Neural progenitor cell (in vitro differentiated cells): ENCODE results near the gene PTPN5. TPM values are rescaled to one million over a fixed set of nuclear protein-coding genes. Genes with fewer than 3 reads are reported as not detected.

ENCODE experiments used
- DNase-seq: peaks from one replicate; pipeline ENCODE4 v3.0.0-alpha.2; 2016; ENCODE audit warnings: low spot score
- H2AFZ ChIP-seq: fragments of 200-600 bp; sonication (generic); replicated peaks from 2 replicates; pipeline ENCODE4 v1.6.1; 2016; ENCODE audit warnings: antibody characterized with exemption
- H3F3A ChIP-seq: fragments of 200-600 bp; sonication (generic); 2 replicates; pipeline ENCODE4 v1.6.1; 2016; ENCODE audit warnings: antibody characterized with exemption, low read depth
- H3K27ac ChIP-seq: fragments of 200-600 bp; sonication (generic); 2 replicates; pipeline ENCODE4 v1.5.1; 2016; ENCODE audit warnings: mild to moderate bottlenecking
- H3K27me3 ChIP-seq: fragments of 200-600 bp; sonication (generic); 2 replicates; pipeline ENCODE4 v1.6.1; 2016; ENCODE audit warnings: mild to moderate bottlenecking, moderate library complexity
- H3K36me3 ChIP-seq: fragments of 200-600 bp; sonication (generic); 2 replicates; pipeline ENCODE4 v1.5.1; 2016
- H3K4me1 ChIP-seq: fragments of 200-600 bp; sonication (generic); 2 replicates; pipeline ENCODE4 v1.6.1; 2016; ENCODE audit warnings: mixed run types
- H3K4me2 ChIP-seq: fragments of 200-600 bp; sonication (generic); 2 replicates; pipeline ENCODE4 v1.6.1; 2016
- H3K4me3 ChIP-seq: fragments of 200-600 bp; sonication (generic); 2 replicates; pipeline ENCODE4 v1.5.1; 2016
- H3K79me2 ChIP-seq: fragments of 200-600 bp; sonication (generic); 2 replicates; pipeline ENCODE4 v1.6.1; 2016; ENCODE audit warnings: low read depth
- H3K9ac ChIP-seq: fragments of 200-600 bp; sonication (generic); 2 replicates; pipeline ENCODE4 v1.6.1; 2016
- H3K9me3 ChIP-seq: fragments of 200-600 bp; sonication (generic); 2 replicates; pipeline ENCODE4 v1.5.1; 2016; ENCODE audit warnings: low read depth
- H4K20me1 ChIP-seq: fragments of 200-600 bp; sonication (generic); 2 replicates; pipeline ENCODE4 v1.6.1; 2016; ENCODE audit warnings: low read depth
- H3K27ac Mint-ChIP-seq: 3 replicates; pipeline ENCODE4 v1.8.0; 2021; ENCODE audit warnings: mixed read lengths
- H3K27me3 Mint-ChIP-seq: 2 replicates; pipeline ENCODE4 v1.8.0; 2022; ENCODE audit warnings: low read depth, mild to moderate bottlenecking, inconsistent platforms, moderate library complexity, mixed read lengths; ENCODE audit not compliant: insufficient read depth
- H3K36me3 Mint-ChIP-seq: 3 replicates; pipeline ENCODE4 v1.8.0; 2021; ENCODE audit warnings: mixed read lengths
- H3K4me1 Mint-ChIP-seq: 3 replicates; pipeline ENCODE4 v1.8.0; 2021; ENCODE audit warnings: mixed read lengths
- H3K4me3 Mint-ChIP-seq: 3 replicates; pipeline ENCODE4 v1.8.0; 2021; ENCODE audit warnings: mild to moderate bottlenecking, moderate library complexity, mixed read lengths
- H3K9me3 Mint-ChIP-seq: 3 replicates; pipeline ENCODE4 v1.8.0; 2020; ENCODE audit warnings: mixed read lengths
- CTCF ChIP-seq: fragments of 200-600 bp; sonication (generic); IDR thresholded peaks from 2 replicates; pipeline ENCODE4 v1.5.1; 2017; ENCODE audit warnings: antibody characterized with exemption, mild to moderate bottlenecking
- EZH2 ChIP-seq: fragments of 200-600 bp; sonication (generic); IDR thresholded peaks from 2 replicates; pipeline ENCODE4 v1.6.1; 2017; ENCODE audit warnings: antibody characterized with exemption, mild to moderate bottlenecking, moderate library complexity
- EZH2phosphoT487 ChIP-seq: fragments of 200-600 bp; sonication (generic); IDR thresholded peaks from 2 replicates; pipeline ENCODE4 v1.6.1; 2017; ENCODE audit warnings: antibody characterized with exemption
- total RNA-seq: library from RNA; depleted of rRNA; stranded (reverse); fragments of >200 nt; gene quantifications from 2 replicates; pipeline ENCODE4 v1.2.3, GENCODE V29; 2015; ENCODE audit warnings: low replicate concordance

The PTPN5 gene
- total RNA-seq, 1 donor from 2014 or later, result 8.5 TPM

- H3K9me3 Mint-ChIP-seq, result no peaks in the 10 kb centered on the region
- no peaks in the 10 kb centered on the region for H4K20me1 ChIP-seq
- H3K4me1 ChIP-seq, result no peaks in the 10 kb centered on the region
- DNase-seq, result no peak
- H3K27me3 ChIP-seq, result peaks cover 49% of the 10 kb centered on the region
- H3K4me1 Mint-ChIP-seq, result peaks cover 8% of the 10 kb centered on the region
- H3K79me2 ChIP-seq, result no peaks in the 10 kb centered on the region
- no peaks in the 10 kb centered on the region for H3K36me3 Mint-ChIP-seq
- H3K36me3 ChIP-seq, result no peaks in the 10 kb centered on the region
- H3K27me3 Mint-ChIP-seq, result peaks cover 7% of the 10 kb centered on the region
- no peak overlapping the region for H3K4me2 ChIP-seq
- H3K4me3 ChIP-seq, result no peak overlapping the region
- TF ChIP-seq CTCF, result no peak
- TF ChIP-seq EZH2phosphoT487, result no peak
- no peak for TF ChIP-seq EZH2
- H3K27ac ChIP-seq, result no peak overlapping the region
- no peak overlapping the region for H3K9ac ChIP-seq
- H2AFZ ChIP-seq, result no peak overlapping the region
- H3K9me3 ChIP-seq, result no peaks in the 10 kb centered on the region
- H3K4me3 Mint-ChIP-seq, result no peak overlapping the region
- no peaks in the 10 kb centered on the region for H3F3A ChIP-seq
- H3K27ac Mint-ChIP-seq, result no peak overlapping the region
Measured at GRCh38 chr11:18707811-18708340, 83.7 kb downstream of the PTPN5 start.

DNA sequence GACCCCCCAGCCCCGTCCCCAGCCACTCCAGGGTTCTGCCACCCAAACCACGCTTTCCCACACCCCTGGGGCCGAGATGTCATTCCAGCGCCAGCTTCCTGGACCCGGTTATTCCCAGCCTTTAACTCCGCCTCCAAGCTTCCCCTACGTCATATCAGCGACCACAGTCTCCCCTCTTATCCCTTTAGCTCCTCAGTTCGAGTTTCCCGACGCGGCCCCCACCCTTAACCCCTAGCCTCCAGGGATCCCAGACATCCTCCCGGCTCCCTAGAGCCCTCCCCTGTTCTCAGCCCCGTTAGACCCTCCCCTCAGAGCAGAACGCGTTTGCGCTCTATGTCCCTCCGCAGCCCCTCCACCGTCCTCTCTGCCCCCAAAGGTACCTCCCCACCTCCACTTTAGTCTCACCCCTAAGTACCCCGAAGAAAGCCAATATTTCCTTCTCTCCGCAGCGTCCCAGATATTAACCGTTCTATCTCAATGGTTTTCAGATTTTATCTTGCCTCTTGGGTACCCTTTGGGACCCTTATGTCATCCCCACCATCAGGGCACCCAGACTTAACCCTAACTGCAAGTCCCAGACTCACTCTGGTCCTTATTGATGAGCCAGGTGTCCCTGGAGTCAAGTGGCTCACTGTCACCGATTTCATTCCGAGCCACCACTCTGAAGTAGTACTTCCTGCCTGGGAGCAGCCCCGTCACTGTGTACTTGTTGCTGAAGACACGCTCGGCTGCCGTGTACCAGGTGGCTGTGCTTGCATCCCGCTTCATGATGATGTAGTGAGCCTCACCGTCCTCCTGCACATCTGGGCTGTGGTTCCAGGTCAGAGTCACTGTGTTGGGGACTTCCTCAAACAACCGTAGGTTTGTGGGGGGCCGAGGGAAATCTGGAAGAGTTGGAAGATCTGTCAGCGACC lies 85.0 kb downstream of the PTPN5 start:
- no peak for DNase-seq
- H3K27ac Mint-ChIP-seq, result no peak overlapping the region

DNA sequence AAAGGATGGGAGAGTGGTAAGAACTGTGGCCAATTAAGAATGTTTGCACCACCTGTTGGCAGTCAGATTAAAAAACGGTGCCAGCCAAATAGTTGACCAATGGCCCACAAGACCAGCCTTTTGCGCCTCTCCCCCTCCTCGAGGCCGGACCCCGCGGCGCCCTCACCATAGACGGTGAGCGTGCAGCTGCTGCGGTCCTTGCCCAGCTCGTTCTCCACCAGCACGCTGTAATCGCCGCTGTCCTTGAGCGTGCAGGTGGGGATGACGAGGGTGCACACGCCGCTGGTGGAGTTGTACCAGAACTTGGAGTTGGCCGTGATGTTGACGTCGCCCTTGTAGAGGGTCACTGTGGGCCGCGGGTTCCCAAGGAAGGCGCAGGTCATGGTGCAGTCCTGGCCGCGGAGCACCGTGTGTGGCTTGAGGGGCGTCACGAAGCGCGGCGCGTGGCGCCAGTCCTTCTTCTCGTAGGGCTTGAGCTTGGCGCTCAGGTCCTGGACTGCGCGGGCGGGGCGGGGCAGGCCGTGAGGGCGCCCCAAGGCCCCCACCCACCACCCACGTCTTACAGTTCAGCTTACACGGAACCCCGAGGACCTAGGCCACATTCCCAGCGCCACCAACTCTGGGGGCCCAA lies 85.8 kb downstream of the PTPN5 start:
- Mint-ChIP-seq H3K4me3 (no peak overlapping the region), H3K27ac (no peak overlapping the region), H3K4me1 (peaks cover 8% of the 10 kb centered on the region), H3K27me3 (peaks cover 11% of the 10 kb centered on the region), H3K9me3 (no peaks in the 10 kb centered on the region), H3K36me3 (no peaks in the 10 kb centered on the region)
- Histone ChIP-seq H3F3A (no peaks in the 10 kb centered on the region), H3K27ac (no peak overlapping the region), H3K36me3 (no peaks in the 10 kb centered on the region), H3K79me2 (no peaks in the 10 kb centered on the region), H3K4me1 (no peaks in the 10 kb centered on the region), H3K4me3 (no peak overlapping the region), H4K20me1 (no peaks in the 10 kb centered on the region), H3K4me2 (no peak overlapping the region), H3K27me3 (peaks cover 55% of the 10 kb centered on the region), H3K9me3 (no peaks in the 10 kb centered on the region), H3K9ac (no peak overlapping the region), H2AFZ (no peak overlapping the region)
- TF ChIP-seq CTCF (no peak), EZH2phosphoT487 (no peak), EZH2 (no peak)
- DNase-seq, result no peak

More for the DNA sequence above, 85.0 kb downstream of the PTPN5 start:
- no peak overlapping the region for H3K4me2 ChIP-seq
- TF ChIP-seq CTCF, result no peak
- TF ChIP-seq EZH2phosphoT487, result no peak
- TF ChIP-seq EZH2, result no peak
- no peaks in the 10 kb centered on the region for H3K9me3 ChIP-seq
- no peak overlapping the region for H3K27ac ChIP-seq
- no peaks in the 10 kb centered on the region for H4K20me1 ChIP-seq
- Mint-ChIP-seq H3K36me3 (no peaks in the 10 kb centered on the region), H3K4me1 (peaks cover 8% of the 10 kb centered on the region), H3K4me3 (peak overlapping the region; percentile 52), H3K27me3 (peaks cover 8% of the 10 kb centered on the region), H3K9me3 (no peaks in the 10 kb centered on the region)
- H3K4me1 ChIP-seq, result no peaks in the 10 kb centered on the region
- H3K27me3 ChIP-seq, result peaks cover 51% of the 10 kb centered on the region
- no peak overlapping the region for H3K4me3 ChIP-seq
- H3K9ac ChIP-seq, result no peak overlapping the region
- H2AFZ ChIP-seq, result no peak overlapping the region
- H3F3A ChIP-seq, result no peaks in the 10 kb centered on the region
- no peaks in the 10 kb centered on the region for H3K36me3 ChIP-seq
- H3K79me2 ChIP-seq, result no peaks in the 10 kb centered on the region
